ENCODE data around the gene LRRC8E. TPM values are rescaled to one million over a fixed set of nuclear protein-coding genes. Genes with fewer than 3 reads are reported as not detected.
A peak's percentile ranks its signal among the peaks of the same experiment; 100 is the strongest.
"Not testable (repeated sequence)": the region's sequence is repeated elsewhere in the genome, so short reads cannot be mapped to it uniquely, and the experiment has no call there.

Gene LRRC8E
- total and polyA plus RNA-seq, 7 donors: 0.03 to 0.26 (median 0.09) TPM; not detected in 1

DNA sequence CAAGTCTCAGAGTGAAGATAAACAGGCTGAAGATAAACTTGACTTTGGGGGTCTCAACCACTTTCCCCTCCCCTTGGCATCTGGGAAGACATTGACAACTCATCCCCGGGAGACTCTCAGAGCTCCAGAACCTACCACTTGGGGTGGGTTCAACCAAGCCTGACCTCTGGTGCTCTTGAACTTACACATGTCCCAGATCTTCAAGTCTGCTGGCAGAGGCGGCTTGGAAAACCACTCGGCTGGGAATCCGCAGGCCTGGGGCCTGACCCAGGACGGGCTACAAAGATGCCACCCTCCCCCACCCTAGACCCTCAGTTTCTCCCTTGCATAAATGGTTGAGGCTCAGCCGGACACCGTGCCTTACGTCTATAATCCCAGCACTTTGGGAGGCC lies 512 bp downstream of the LRRC8E start:
- Histone ChIP-seq H3K27me3 (ENCODE audit: insufficient read depth in 3 of 3, low read length in 2 of 3) (peaks cover 0 to 42% (median 0%) of the 10 kb centered on the region in 3 donors), H3K9me3 (no peaks in the 10 kb centered on the region), H3K4me3 (peak overlapping the region; percentile 22), H3K27ac (no peak overlapping the region), H3K36me3 (ENCODE audit: insufficient read depth in 1 of 2, low read depth in 1 of 2) (no peaks in the 10 kb centered on the region), H3K4me1 (no peaks in the 10 kb centered on the region)
- WGBS, 3 donors: 74 to 79% (median 75%) methylated on average over 8 of the region's 8 CpGs
- ATAC-seq (no peak), DNase-seq (no peak)
- TF ChIP-seq, protein P1, sequence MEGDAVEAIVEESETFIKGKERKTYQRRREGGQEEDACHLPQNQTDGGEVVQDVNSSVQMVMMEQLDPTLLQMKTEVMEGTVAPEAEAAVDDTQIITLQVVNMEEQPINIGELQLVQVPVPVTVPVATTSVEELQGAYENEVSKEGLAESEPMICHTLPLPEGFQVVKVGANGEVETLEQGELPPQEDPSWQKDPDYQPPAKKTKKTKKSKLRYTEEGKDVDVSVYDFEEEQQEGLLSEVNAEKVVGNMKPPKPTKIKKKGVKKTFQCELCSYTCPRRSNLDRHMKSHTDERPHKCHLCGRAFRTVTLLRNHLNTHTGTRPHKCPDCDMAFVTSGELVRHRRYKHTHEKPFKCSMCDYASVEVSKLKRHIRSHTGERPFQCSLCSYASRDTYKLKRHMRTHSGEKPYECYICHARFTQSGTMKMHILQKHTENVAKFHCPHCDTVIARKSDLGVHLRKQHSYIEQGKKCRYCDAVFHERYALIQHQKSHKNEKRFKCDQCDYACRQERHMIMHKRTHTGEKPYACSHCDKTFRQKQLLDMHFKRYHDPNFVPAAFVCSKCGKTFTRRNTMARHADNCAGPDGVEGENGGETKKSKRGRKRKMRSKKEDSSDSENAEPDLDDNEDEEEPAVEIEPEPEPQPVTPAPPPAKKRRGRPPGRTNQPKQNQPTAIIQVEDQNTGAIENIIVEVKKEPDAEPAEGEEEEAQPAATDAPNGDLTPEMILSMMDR (IDR thresholded peaks at IDR 0.05): no peak
- intact Hi-C loops (cut with DNase I): no loop called here

GRCh38 chr19:7893362-7894101 lies 5.2 kb downstream of the LRRC8E start:
- ATAC-seq: not testable (repeated sequence)

GRCh38 chr19:7894612-7895309 lies 6.5 kb downstream of the LRRC8E start:
- no peaks in the 10 kb centered on the region for H3K4me1 ChIP-seq
- no peak overlapping the region for H3K27ac ChIP-seq
- H3K4me3 ChIP-seq: no peak overlapping the region
- DNase-seq: no peak
- WGBS, 3 donors: 37 to 46% (median 40%) methylated on average over 17 to 18 of the region's 18 CpGs
- intact Hi-C loops (cut with DNase I): no loop called here
- H3K27me3 ChIP-seq (ENCODE audit: insufficient read depth in 3 of 3, low read length in 2 of 3): peaks cover 0 to 21% (median 0%) of the 10 kb centered on the region in 3 donors
- no peaks in the 10 kb centered on the region for H3K36me3 ChIP-seq (ENCODE audit: insufficient read depth in 1 of 2, low read depth in 1 of 2)
- TF ChIP-seq, protein P1 (IDR thresholded peaks at IDR 0.05): no peak
- no peaks in the 10 kb centered on the region for H3K9me3 ChIP-seq
- ATAC-seq: no peak

More at GRCh38 chr19:7893362-7894101, 5.2 kb downstream of the LRRC8E start:
- DNase-seq; H3K36me3 ChIP-seq (ENCODE audit: insufficient read depth in 1 of 2, low read depth in 1 of 2); H3K27ac ChIP-seq; H3K4me3 ChIP-seq; intact Hi-C loops (cut with DNase I); H3K9me3 ChIP-seq; H3K4me1 ChIP-seq: not testable (repeated sequence)
- peaks cover 0 to 32% (median 0%) of the 10 kb centered on the region in 3 donors for H3K27me3 ChIP-seq (ENCODE audit: insufficient read depth in 3 of 3, low read length in 2 of 3)
- 75 to 81% (median 77%) methylated on average over 17 to 18 of the region's 18 CpGs for WGBS, 3 donors

GRCh38 chr19:7895565-7895964 lies 7.3 kb downstream of the LRRC8E start:
- no peak for DNase-seq

GRCh38 chr19:7897292-7897691 lies 9.0 kb downstream of the LRRC8E start:
- H3K27me3 ChIP-seq (ENCODE audit: insufficient read depth in 3 of 3, low read length in 2 of 3): peaks cover 0 to 15% (median 0%) of the 10 kb centered on the region in 3 donors
- no peaks in the 10 kb centered on the region for H3K9me3 ChIP-seq
- TF ChIP-seq, protein P1 (IDR thresholded peaks at IDR 0.05): no peak
- ATAC-seq (no peak), DNase-seq (no peak)
- H3K27ac ChIP-seq: no peak overlapping the region
- H3K36me3 ChIP-seq (ENCODE audit: insufficient read depth in 1 of 2, low read depth in 1 of 2): no peaks in the 10 kb centered on the region
- no peak overlapping the region for H3K4me3 ChIP-seq
- peaks cover 6% of the 10 kb centered on the region for H3K4me1 ChIP-seq
- 84 to 85% (median 84%) methylated on average over 11 of the region's 11 CpGs for WGBS, 3 donors
- intact Hi-C loops (cut with DNase I): no loop called here

More at GRCh38 chr19:7895565-7895964, 7.3 kb downstream of the LRRC8E start:
- Histone ChIP-seq H3K27ac (no peak overlapping the region), H3K36me3 (ENCODE audit: insufficient read depth in 1 of 2, low read depth in 1 of 2) (no peaks in the 10 kb centered on the region), H3K4me1 (peaks cover 5% of the 10 kb centered on the region), H3K27me3 (ENCODE audit: insufficient read depth in 3 of 3, low read length in 2 of 3) (peaks cover 0 to 15% (median 0%) of the 10 kb centered on the region in 3 donors), H3K4me3 (no peak overlapping the region), H3K9me3 (no peaks in the 10 kb centered on the region)
- intact Hi-C loops (cut with DNase I): no loop called here
- ATAC-seq: no peak
- WGBS, 3 donors: 82 to 84% (median 82%) methylated on average over 13 of the region's 13 CpGs
- TF ChIP-seq, protein P1 (IDR thresholded peaks at IDR 0.05): no peak
